Cerebellar cortex (tissue), 1 donor: ENCODE measurements around the gene FCGR1A.
"Not testable (repeated sequence)": the region's sequence is repeated elsewhere in the genome, so short reads cannot be mapped to it uniquely, and the experiment has no call there.

Source experiments
- DNase-seq: peaks from one replicate; pipeline ENCODE4 v3.0.0-alpha.2; 2015; ENCODE audit warnings: low spot score

FCGR1A gene

GRCh38 chr1:149782600-149782999 lies at the start of gene FCGR1A:
FCGR1A (plus strand) TSS chr1:149782694; CDS start chr1:149782744, 50 bp downstream.
- DNase-seq, result not testable (repeated sequence)

GRCh38 chr1:149732781-149733180 lies 49.7 kb upstream of the FCGR1A start:
- DNase-seq, result not testable (repeated sequence)

- DNase-seq, result not testable (repeated sequence)
Observed at GRCh38 chr1:149734692-149735091, 47.8 kb upstream of the FCGR1A start.

- not testable (repeated sequence) for DNase-seq
Observed at GRCh38 chr1:149740148-149740581, 42.3 kb upstream of the FCGR1A start.

- not testable (repeated sequence) for DNase-seq
Observed at GRCh38 chr1:149740590-149741230, 41.8 kb upstream of the FCGR1A start.

GRCh38 chr1:149741914-149742313 lies 40.6 kb upstream of the FCGR1A start:
- not testable (repeated sequence) for DNase-seq

- DNase-seq, result not testable (repeated sequence)
Observed at GRCh38 chr1:149746463-149747356, 35.8 kb upstream of the FCGR1A start.

- DNase-seq, result not testable (repeated sequence)
Observed at GRCh38 chr1:149747359-149748143, 34.9 kb upstream of the FCGR1A start.

GRCh38 chr1:149748144-149748500 lies 34.4 kb upstream of the FCGR1A start:
- not testable (repeated sequence) for DNase-seq

GRCh38 chr1:149750562-149750961 lies 31.9 kb upstream of the FCGR1A start:
- not testable (repeated sequence) for DNase-seq

- DNase-seq, result not testable (repeated sequence)
Observed at GRCh38 chr1:149752186-149752585, 30.3 kb upstream of the FCGR1A start.

- not testable (repeated sequence) for DNase-seq
Observed at GRCh38 chr1:149753466-149753865, 29.0 kb upstream of the FCGR1A start.

GRCh38 chr1:149755294-149755693 lies 27.2 kb upstream of the FCGR1A start:
- not testable (repeated sequence) for DNase-seq

- DNase-seq, result not testable (repeated sequence)
Observed at GRCh38 chr1:149762294-149762693, 20.2 kb upstream of the FCGR1A start.

GRCh38 chr1:149764087-149764800 lies 18.2 kb upstream of the FCGR1A start:
- not testable (repeated sequence) for DNase-seq

- not testable (repeated sequence) for DNase-seq
Observed at GRCh38 chr1:149766241-149766640, 16.3 kb upstream of the FCGR1A start.

- DNase-seq, result not testable (repeated sequence)
Observed at GRCh38 chr1:149769216-149769615, 13.3 kb upstream of the FCGR1A start.

GRCh38 chr1:149770661-149771060 lies 11.8 kb upstream of the FCGR1A start:
- not testable (repeated sequence) for DNase-seq

GRCh38 chr1:149771653-149772425 lies 10.7 kb upstream of the FCGR1A start:
- not testable (repeated sequence) for DNase-seq

- not testable (repeated sequence) for DNase-seq
Observed at GRCh38 chr1:149775510-149776147, 6.9 kb upstream of the FCGR1A start.
